Effector CD4-positive, alpha-beta T cell (primary cell): ENCODE results near the gene FCRL6. TPM values are rescaled to one million over a fixed set of nuclear protein-coding genes. Genes with fewer than 3 reads are reported as not detected.

ENCODE experiments used
- DNase-seq: peaks from one replicate; pipeline ENCODE4 v3.0.0-alpha.2; 2020
- total RNA-seq: gene quantifications from one replicate; lab custom pipeline; 2026; lab: John Stamatoyannopoulos, UW

FCRL6 gene
- total RNA-seq = not detected

DNA sequence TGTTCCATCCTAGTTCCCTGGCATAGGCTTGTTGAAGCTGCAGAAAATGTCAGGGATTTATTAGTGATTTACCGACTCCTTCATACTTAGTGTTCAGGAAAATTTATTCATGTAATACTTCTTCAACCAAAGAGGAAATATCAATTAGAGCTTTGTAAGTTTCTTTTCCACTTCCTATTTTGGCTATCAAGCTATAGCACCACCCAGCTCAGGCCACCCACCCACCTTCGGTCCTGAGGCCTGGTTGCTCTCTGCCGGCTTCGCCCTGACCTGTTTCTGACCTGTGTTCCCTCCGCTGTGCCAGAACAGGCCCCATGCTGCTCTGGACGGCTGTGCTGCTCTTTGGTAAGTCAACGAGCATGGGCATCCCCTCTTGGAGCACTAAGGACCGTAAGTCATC is at the start of gene FCRL6:
TSS of gene FCRL6 (plus strand) at position 250 of the 400 bp plus-strand sequence. CDS start at position 315, 65 bp downstream.
- DNase-seq = no peak

- DNase-seq = no peak
Observed at GRCh38 chr1:159753386-159753785, 48.8 kb upstream of the FCRL6 start.

- no peak for DNase-seq
Observed at GRCh38 chr1:159755451-159756007, 46.6 kb upstream of the FCRL6 start.

- no peak for DNase-seq
Observed at GRCh38 chr1:159756397-159756796, 45.8 kb upstream of the FCRL6 start.

- DNase-seq = no peak
Observed at GRCh38 chr1:159763686-159764085, 38.5 kb upstream of the FCRL6 start.

GRCh38 chr1:159765806-159766205 is 36.4 kb upstream of the FCRL6 start:
- no peak for DNase-seq

- no peak for DNase-seq
Observed at GRCh38 chr1:159771127-159771895, 30.8 kb upstream of the FCRL6 start.

- DNase-seq = no peak
Observed at GRCh38 chr1:159774465-159774864, 27.7 kb upstream of the FCRL6 start.

GRCh38 chr1:159775716-159776115 is 26.4 kb upstream of the FCRL6 start:
- DNase-seq = no peak

DNA sequence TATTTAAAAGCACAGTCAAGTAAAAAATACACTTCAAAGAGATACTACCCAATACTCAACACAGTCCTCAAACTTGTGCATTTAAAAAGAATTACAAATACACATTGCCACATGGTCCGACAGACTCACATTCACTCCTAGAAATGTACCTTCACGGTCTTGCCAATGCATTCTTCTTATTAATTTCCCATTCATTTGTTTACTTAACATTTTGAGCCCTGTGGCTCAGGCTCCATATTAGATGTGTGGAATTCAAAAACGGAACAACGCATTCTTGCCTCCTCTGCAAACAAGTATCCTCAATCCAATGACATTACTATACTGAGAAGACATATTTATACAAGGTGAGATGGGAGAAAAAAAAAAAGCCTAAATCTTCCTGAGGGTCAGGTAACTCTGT is 23.9 kb upstream of the FCRL6 start:
- no peak for DNase-seq

DNA sequence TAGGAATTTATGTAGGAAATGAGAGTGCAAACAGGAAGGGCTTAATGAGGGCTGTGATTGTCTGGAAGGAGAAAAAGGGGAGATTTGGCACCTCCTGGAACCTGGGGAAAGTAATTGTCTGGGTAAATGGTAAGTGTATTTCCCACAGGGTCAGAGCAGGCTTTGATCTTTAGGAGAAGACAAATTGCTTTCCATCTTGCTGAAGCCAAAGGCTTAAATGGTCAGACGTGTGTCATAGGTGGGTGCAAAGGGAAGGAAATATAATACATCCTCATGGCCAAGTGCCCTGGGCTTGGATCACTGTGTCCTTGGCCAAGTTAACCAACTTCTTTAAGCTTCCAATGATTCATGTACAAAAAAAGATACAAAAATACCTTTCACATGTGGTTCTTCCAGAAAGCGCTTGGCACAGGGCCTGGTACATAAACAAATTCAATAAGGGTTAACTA is 22.7 kb upstream of the FCRL6 start:
- no peak for DNase-seq

- DNase-seq = peak; percentile 95
Observed at GRCh38 chr1:159780583-159781582, 21.3 kb upstream of the FCRL6 start, which contains the start of gene DUSP23. DUSP23 (plus strand) TSS chr1:159780962; CDS start chr1:159781101, 139 bp downstream.

GRCh38 chr1:159781992-159782391 is 20.2 kb upstream of the FCRL6 start:
- no peak for DNase-seq

DNA sequence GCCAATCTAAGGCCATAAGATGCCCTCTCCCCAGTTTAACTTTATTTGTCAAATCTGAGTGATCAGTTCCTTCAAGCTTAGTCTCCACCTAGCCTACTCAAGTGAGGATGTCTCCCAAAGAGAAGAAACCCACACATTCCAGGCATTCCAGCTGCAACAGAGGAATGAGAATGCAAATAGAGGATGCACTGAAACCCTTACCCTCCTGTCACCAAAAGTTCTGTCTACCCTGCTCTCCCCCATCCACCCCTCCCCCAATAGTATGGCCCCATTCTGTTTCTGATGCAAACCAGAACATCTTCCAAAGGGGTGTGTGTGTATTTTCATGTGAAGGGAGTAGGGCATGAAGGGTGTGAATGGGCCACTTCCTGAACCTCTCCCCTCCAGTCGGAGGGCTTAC is 18.4 kb upstream of the FCRL6 start:
- no peak for DNase-seq

- DNase-seq = no peak
Observed at GRCh38 chr1:159786465-159786864, 15.7 kb upstream of the FCRL6 start.

DNA sequence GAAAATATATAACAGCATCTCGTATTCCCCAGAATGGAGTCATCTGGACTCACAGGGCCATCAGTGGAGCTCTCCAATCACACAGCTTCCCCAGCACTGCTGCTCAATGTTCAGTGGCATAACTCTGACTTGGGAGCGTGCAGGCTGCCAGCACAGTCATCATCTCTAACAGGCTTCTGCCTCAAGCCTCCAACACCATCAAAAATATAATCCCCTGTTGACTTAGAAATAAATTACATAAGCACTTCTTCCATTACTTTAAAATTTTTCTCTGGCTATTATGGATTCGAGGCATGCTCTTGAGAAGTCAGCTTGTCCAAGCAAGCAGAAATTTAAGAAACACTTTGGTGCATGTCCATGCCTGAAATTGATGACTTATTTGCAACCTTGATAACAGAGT is 15.2 kb upstream of the FCRL6 start:
- no peak for DNase-seq

DNA sequence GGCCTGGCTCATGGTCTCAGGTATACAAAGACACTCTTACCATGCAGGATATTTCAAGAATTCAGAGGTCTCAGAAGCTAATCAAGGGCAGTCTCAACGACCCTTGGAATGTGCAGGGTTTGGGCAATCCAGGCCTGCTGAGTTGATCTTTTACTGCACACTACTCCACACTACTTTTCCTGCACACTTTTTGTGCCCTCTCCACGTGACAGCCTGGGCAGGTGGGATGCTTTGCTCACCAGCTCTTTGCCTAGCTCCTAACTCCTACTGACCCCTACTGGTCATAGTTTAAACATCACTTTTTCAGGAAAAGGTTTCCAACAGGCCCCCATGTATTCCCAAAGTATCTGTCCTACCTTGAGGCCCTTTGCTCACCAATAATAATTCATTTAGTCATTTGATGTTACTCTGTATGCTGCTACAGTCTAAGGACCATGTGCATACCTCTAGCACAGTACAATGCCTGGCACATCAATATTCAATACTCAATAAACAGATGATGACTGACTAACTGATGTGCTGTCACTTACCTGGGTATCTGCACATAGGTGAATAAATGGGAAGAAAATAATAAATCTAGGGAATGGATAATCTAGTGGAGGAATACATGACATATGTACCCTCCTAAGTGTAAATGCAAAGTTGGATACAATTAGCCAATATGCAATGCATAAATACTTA is 11.8 kb upstream of the FCRL6 start:
- no peak for DNase-seq

- DNase-seq = no peak
Observed at GRCh38 chr1:159791031-159791430, 11.1 kb upstream of the FCRL6 start.

- DNase-seq = no peak
Observed at GRCh38 chr1:159791461-159791860, 10.7 kb upstream of the FCRL6 start.

DNA sequence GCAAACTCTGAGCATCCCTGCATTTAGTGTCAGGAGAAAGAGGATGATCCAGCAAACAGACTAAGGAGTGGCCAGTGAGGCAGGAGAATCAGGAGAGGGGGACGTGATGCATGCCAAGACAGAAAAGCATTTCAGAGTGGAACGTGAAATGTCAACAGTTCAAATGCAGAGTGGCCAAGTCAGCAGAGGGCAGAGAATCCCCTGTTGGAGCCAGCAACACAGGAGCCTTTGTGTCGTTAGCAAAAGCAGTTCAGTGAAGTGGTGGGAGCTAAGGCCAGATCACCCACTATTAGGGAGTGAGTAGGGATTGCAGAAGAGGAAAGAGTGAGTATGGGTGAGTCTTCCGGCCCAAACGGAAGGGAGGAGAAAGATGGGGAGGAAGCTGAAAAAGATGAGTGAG is 6.6 kb upstream of the FCRL6 start:
- no peak for DNase-seq

GRCh38 chr1:159798893-159799292 is 3.3 kb upstream of the FCRL6 start:
- peak; percentile 23 for DNase-seq

- no peak for DNase-seq
Observed at GRCh38 chr1:159799446-159799985, 2.6 kb upstream of the FCRL6 start.
